Immature natural killer cell (primary cell): Measurements from ENCODE around the gene DMTF1. TPM values are rescaled to one million over a fixed set of nuclear protein-coding genes. Genes with fewer than 3 reads are reported as not detected.

Experiments used
- DNase-seq, 3 donors: peaks; one replicate each; pipeline ENCODE4 v3.0.0; 2022; ENCODE audit warnings: mixed read lengths in 1 of 3
- H3K27ac Mint-ChIP-seq, 6 donors: one replicate each; pipeline ENCODE4 v1.8.0; 2020; ENCODE audit warnings: mixed read lengths in 6 of 6, mild to moderate bottlenecking in 5 of 6, inconsistent platforms in 4 of 6, moderate library complexity in 3 of 6
- H3K27me3 Mint-ChIP-seq, 3 donors: one replicate each; pipeline ENCODE4 v1.8.0; 2020 to 2021; ENCODE audit warnings: low read depth in 3 of 3, mild to moderate bottlenecking in 3 of 3, mixed read lengths in 3 of 3, moderate library complexity in 3 of 3, inconsistent platforms in 1 of 3
- H3K36me3 Mint-ChIP-seq, 3 donors: one replicate each; pipeline ENCODE4 v1.8.0; 2020; ENCODE audit warnings: mixed read lengths in 3 of 3, inconsistent platforms in 2 of 3, mild to moderate bottlenecking in 2 of 3
- H3K4me1 Mint-ChIP-seq, 2 donors: one replicate each; pipeline ENCODE4 v1.8.0; 2020; ENCODE audit warnings: inconsistent platforms in 2 of 2, mild to moderate bottlenecking in 2 of 2, mixed read lengths in 2 of 2, moderate library complexity in 1 of 2
- H3K4me3 Mint-ChIP-seq, 5 donors: one replicate each; pipeline ENCODE4 v1.8.0; 2020; ENCODE audit warnings: mild to moderate bottlenecking in 5 of 5, mixed read lengths in 5 of 5, inconsistent platforms in 3 of 5, moderate library complexity in 3 of 5
- H3K9me3 Mint-ChIP-seq, 6 donors: one replicate each; pipeline ENCODE4 v1.8.0; 2020; ENCODE audit warnings: mild to moderate bottlenecking in 6 of 6, mixed read lengths in 6 of 6, inconsistent platforms in 4 of 6, moderate library complexity in 3 of 6
- polyA plus RNA-seq, 3 donors: library from polyadenylated mRNA; unstranded; fragments of 300-500 nt; fragmentation: Illumina TruSeq; gene quantifications; one replicate each; pipeline ENCODE4 v1.2.3, GENCODE V29; 2021

DMTF1 gene
- polyA plus RNA-seq, 3 donors from 2014 or later = 2.8 to 21.7 (median 11.7) TPM

DNA sequence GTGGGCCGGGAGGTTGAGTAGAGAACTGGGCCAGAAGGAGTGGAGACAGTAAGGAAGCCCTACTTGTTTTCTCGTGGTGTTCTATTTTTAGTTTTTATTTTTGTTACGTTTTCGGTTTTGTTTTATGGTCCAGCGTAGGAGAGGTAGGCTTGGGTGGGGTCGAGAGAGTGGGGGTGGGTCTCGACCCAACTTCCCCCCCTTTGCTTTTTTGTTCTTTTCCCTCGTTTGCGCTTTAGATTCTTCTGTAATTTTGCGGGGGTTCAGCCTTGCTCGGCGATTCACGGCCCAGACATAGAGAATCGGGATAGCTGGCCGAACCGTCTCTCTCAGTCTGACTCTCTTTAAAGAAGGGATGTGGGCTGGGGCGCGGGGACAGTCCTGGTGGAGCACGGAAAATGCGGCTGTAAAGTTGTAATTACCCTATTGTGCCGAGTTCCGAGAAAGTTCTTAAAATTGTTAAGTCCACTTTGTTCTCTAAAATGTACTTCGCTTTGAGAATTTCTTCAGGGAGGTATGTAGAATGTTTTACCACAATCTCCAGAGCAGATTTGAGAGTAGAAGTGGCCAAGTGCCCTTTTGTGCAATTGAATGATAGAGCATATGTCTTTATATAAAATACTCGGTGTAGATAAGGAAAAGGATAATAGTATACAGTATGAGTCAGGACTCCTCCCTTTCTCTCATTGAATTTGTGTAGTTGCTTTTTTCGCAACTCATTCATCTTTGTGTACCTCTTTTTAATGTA is 816 bp downstream of the DMTF1 start:
- Mint-ChIP-seq H3K4me1 (peaks cover 55 to 63% of the 10 kb centered on the region in 2 donors), H3K36me3 (peaks cover 0 to 4% (median 0%) of the 10 kb centered on the region in 3 donors), H3K4me3 (peak overlapping the region; percentile 95 to 99 (median 97)), H3K27me3 (peaks cover 6 to 18% (median 17%) of the 10 kb centered on the region in 3 donors), H3K9me3 (no peaks in the 10 kb centered on the region), H3K27ac (peak overlapping the region; percentile 97 to 99 (median 98))
- peak in 1 of 3 donors; percentile 47 for DNase-seq

DNA sequence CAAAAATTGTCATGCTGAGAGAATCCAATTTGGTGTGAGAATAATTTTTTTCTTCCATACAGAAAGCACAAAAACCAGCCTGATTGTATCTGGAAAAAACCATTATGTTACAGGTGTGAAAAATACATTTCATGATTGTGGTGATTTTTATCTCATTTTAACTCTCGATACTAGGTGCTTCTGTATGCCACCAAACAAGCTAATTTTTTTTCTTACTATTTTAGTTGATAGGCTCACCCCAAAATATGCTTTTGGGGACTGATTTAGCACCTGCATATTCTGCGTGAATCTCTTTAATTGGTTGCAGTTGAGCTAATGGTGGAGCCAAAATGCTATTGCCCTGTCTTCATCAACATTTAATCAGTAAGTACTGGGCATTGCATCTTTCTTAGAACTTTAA is 1.9 kb downstream of the DMTF1 start:
- H3K9me3 Mint-ChIP-seq = no peaks in the 10 kb centered on the region
- peaks cover 60 to 71% of the 10 kb centered on the region in 2 donors for H3K4me1 Mint-ChIP-seq
- H3K36me3 Mint-ChIP-seq = peaks cover 0 to 4% (median 0%) of the 10 kb centered on the region in 3 donors
- no peak for DNase-seq
- peak overlapping the region; percentile 95 to 99 (median 97) for H3K4me3 Mint-ChIP-seq
- peaks cover 6 to 17% (median 17%) of the 10 kb centered on the region in 3 donors for H3K27me3 Mint-ChIP-seq
- H3K27ac Mint-ChIP-seq = peak overlapping the region in 4 of 6 donors; percentile 39 to 97 (median 50)

DNA sequence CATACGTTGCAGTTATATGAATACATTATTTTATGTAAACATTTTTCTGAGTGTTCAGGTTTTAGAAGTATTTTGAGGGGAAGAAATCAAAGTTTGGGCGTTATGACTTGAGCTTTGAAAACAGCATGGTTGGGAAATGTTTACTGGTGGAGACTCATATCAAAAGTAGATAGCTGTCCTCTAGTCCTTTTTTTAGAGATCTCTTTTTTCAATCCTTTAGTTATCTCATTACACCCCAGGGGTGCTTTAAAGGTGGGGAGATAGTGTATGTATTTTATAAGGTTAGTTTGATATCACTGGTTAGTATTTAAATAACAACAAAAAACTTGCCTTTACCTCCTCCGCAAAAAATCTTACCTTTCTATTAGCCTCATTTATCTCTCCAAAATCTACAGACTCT is 2.3 kb downstream of the DMTF1 start:
- peaks cover 62 to 75% of the 10 kb centered on the region in 2 donors for H3K4me1 Mint-ChIP-seq
- peaks cover 0 to 4% (median 0%) of the 10 kb centered on the region in 3 donors for H3K36me3 Mint-ChIP-seq
- H3K4me3 Mint-ChIP-seq = peak overlapping the region; percentile 95 to 99 (median 97)
- H3K9me3 Mint-ChIP-seq = no peaks in the 10 kb centered on the region
- H3K27ac Mint-ChIP-seq = peak overlapping the region; percentile 6 to 97 (median 28)
- H3K27me3 Mint-ChIP-seq = peaks cover 6 to 17% (median 17%) of the 10 kb centered on the region in 3 donors
- DNase-seq = no peak

DNA sequence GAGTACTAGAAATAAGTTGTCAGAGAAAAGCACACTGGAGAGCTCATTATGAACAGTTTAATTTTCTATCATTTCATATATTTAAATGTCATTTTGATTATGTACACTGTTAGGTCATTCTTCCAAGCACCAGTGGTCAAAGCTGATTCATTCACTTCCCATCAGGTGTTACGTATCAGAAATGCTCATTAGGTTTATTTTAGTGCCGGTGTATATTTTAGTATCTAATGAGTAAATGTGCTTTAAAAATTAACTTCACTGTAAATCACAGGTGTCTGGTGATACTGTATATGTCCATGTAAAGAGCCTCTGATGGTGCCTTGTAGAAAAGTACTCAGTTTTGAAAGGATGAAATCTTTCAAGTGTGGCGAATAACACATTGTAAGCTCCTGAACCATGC is 3.5 kb downstream of the DMTF1 start:
- H3K4me3 Mint-ChIP-seq = peak overlapping the region in 3 of 5 donors; percentile 18 to 49 (median 41)
- H3K27ac Mint-ChIP-seq = peak overlapping the region in 4 of 6 donors; percentile 9 to 56 (median 26)
- peaks cover 71 to 87% of the 10 kb centered on the region in 2 donors for H3K4me1 Mint-ChIP-seq
- H3K36me3 Mint-ChIP-seq = peaks cover 0 to 4% (median 0%) of the 10 kb centered on the region in 3 donors
- peaks cover 6 to 17% (median 17%) of the 10 kb centered on the region in 3 donors for H3K27me3 Mint-ChIP-seq
- H3K9me3 Mint-ChIP-seq = no peaks in the 10 kb centered on the region
- no peak for DNase-seq

DNA sequence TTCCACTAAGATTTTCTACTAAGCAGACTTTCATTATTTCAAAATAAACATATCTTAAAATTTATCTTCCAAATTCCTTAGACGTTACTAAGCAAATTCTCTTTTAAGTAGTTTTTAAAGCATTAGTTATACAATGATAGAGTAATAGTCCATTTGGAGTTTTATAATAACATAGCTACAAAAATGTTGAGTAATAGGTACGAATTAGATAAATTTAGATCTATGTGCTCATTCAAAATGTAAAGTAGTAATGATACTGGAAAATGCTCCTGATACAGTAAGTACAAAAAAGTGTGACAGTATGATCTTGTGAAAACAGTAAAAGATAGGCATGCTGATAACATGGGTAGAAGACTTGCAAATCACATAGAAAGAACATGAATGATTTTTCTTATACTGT is 4.5 kb downstream of the DMTF1 start:
- H3K36me3 Mint-ChIP-seq = peaks cover 0 to 4% (median 0%) of the 10 kb centered on the region in 3 donors
- peak overlapping the region in 3 of 6 donors; percentile 8 to 76 (median 20) for H3K27ac Mint-ChIP-seq
- DNase-seq = no peak
- H3K4me3 Mint-ChIP-seq = peak overlapping the region in 2 of 5 donors; percentile 15 to 33
- no peaks in the 10 kb centered on the region for H3K9me3 Mint-ChIP-seq
- H3K4me1 Mint-ChIP-seq = peaks cover 72 to 91% of the 10 kb centered on the region in 2 donors
- peaks cover 5 to 16% (median 12%) of the 10 kb centered on the region in 3 donors for H3K27me3 Mint-ChIP-seq

DNA sequence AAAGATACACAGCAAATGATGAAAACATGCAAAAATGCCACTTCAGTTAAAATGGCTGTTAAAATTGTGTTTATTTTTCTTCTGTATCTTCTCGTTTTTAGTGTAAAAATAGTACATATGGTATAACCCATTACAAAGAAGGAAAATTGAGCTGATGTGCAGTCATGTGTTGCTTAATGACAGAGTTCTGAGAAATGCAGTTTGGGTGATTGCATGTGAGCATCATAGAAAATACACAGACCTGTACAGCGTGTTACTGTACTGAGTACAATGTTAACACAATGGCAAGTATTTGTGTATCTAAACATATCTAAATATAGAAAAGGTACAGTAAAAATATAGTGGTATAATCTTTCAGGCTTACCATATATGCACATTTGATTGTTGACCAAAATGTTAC is 7.3 kb downstream of the DMTF1 start:
- no peaks in the 10 kb centered on the region for H3K9me3 Mint-ChIP-seq
- H3K36me3 Mint-ChIP-seq = peaks cover 0 to 10% (median 4%) of the 10 kb centered on the region in 3 donors
- peaks cover 59 to 85% of the 10 kb centered on the region in 2 donors for H3K4me1 Mint-ChIP-seq
- peak overlapping the region in 4 of 6 donors; percentile 18 to 31 (median 28) for H3K27ac Mint-ChIP-seq
- H3K4me3 Mint-ChIP-seq = no peak overlapping the region
- no peaks in the 10 kb centered on the region for H3K27me3 Mint-ChIP-seq
- DNase-seq = no peak

DNA sequence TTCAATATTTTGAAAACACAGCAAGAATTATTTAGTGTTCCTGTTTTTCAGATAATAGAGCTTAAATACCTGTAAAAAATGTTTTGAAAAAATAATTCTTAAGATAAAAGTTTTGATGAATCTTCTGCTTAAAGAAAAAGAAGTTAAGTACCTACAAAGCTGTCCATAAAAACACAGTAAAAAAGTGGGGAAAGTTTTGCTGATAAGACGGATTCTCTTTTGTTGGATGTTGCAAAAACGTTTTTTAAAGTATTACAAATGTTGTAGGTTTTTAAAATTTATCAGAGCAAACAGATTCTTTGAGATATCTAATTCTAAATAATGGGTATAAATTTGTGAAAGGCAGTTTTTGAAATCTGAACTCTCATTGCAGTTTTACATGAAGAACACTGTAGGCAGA is 12.2 kb downstream of the DMTF1 start:
- H3K27me3 Mint-ChIP-seq = no peaks in the 10 kb centered on the region
- peak overlapping the region in 2 of 6 donors; percentile 9 to 43 for H3K27ac Mint-ChIP-seq
- H3K36me3 Mint-ChIP-seq = peaks cover 14 to 38% (median 24%) of the 10 kb centered on the region in 3 donors
- DNase-seq = no peak
- H3K4me3 Mint-ChIP-seq = no peak overlapping the region
- peaks cover 24 to 56% of the 10 kb centered on the region in 2 donors for H3K4me1 Mint-ChIP-seq
- no peaks in the 10 kb centered on the region for H3K9me3 Mint-ChIP-seq

DNA sequence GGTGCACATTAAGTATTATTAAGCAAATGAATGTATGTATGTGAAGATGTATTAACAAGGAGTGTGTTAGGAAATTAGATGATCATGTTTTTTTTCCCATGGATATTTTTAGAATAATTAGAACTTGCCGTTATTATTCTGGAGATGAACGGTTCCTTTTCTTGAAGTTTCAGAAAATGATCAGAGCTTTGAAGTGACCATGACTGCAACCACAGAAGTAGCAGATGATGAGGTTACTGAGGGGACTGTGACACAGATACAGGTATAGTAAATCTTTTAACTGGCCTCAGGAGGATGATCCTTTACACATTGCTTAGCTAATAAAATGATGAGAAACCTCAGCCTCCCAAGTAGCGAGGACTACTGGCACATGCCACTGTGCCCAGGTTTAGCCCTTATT is 18.6 kb downstream of the DMTF1 start:
- no peak for DNase-seq
- Mint-ChIP-seq H3K9me3 (no peaks in the 10 kb centered on the region), H3K27ac (peak overlapping the region in 3 of 6 donors; percentile 37 to 53 (median 46)), H3K36me3 (peaks cover 32 to 56% (median 42%) of the 10 kb centered on the region in 3 donors), H3K27me3 (peaks cover 0 to 2% (median 0%) of the 10 kb centered on the region in 3 donors), H3K4me1 (peaks cover 4 to 30% of the 10 kb centered on the region in 2 donors), H3K4me3 (no peak overlapping the region)

DNA sequence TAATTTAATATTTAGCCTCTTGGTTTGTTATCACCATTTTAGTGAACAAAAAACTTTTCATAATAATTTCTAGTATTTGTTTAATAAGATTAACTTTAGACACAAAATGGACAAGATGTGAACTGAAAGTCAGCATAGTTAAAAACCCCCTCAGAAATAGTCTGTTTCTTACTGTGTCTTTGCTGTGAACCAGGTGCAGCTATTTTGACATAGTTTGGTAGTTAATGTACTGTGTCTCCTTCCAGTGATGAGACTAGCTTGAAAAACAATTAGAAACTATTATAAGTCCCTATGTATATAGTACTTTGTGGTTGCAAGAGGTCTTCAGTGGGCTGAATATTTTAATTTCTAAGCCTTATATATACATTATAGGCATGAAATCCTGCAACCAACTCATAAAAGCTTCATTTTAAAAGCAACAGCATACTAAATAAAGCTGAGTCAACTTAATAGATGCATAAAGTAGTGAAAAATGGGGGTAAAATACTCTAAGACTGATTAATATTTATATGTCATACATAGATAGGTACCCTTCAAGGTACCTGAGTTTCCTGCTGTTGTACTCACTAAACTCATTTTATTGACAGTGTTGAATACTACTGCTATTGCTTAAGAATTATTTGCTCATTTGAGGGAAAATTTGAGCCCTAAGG is 19.2 kb downstream of the DMTF1 start:
- DNase-seq = no peak
- Mint-ChIP-seq H3K4me1 (peaks cover 6 to 32% of the 10 kb centered on the region in 2 donors), H3K4me3 (no peak overlapping the region), H3K27ac (peak overlapping the region in 1 of 6 donors; percentile 14), H3K36me3 (peaks cover 32 to 55% (median 42%) of the 10 kb centered on the region in 3 donors), H3K9me3 (no peaks in the 10 kb centered on the region), H3K27me3 (peaks cover 0 to 2% (median 0%) of the 10 kb centered on the region in 3 donors)

DNA sequence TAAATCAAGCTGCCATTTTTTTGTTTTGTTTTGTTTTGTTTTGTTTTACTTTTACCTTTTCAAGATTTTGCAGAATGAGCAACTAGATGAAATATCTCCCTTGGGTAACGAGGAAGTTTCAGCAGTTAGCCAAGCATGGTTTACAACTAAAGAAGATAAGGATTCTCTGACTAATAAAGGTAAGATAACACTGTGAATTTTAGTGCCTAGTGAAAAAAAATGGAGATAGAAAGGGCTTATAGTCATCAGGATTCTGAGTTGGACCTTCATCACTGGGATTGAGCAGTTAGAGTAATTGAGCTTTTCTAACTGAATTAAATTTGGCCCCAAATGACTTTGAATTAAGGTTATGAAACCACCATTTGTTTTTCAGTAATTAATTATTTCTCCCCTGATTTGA is 21.2 kb downstream of the DMTF1 start:
- Mint-ChIP-seq H3K27me3 (peaks cover 0 to 2% (median 0%) of the 10 kb centered on the region in 3 donors), H3K9me3 (no peaks in the 10 kb centered on the region), H3K4me1 (peaks cover 17 to 51% of the 10 kb centered on the region in 2 donors), H3K27ac (peak overlapping the region in 4 of 6 donors; percentile 22 to 70 (median 59)), H3K4me3 (no peak overlapping the region), H3K36me3 (peaks cover 24 to 53% (median 42%) of the 10 kb centered on the region in 3 donors)
- DNase-seq = no peak

DNA sequence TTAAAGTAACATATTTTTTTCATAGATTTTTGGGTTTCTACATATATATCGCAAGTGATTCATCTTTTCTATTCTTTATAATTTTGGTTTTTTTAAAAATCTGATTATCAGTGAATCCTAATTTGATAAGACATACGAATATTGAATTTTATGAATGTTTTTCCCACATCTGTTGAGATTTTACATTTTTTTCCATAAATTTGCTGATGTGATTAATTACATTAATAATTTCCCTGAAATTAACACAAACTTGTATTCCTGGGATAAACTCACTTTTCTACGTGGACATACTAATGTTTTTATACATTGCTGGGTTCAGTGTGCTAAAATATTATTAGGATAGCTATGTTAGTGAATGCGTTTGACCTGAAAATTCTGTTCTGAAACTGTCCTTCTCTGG is 26.1 kb downstream of the DMTF1 start:
- peaks cover 19 to 43% of the 10 kb centered on the region in 2 donors for H3K4me1 Mint-ChIP-seq
- no peak for DNase-seq
- H3K27ac Mint-ChIP-seq = peak overlapping the region in 1 of 6 donors; percentile 72
- no peaks in the 10 kb centered on the region for H3K27me3 Mint-ChIP-seq
- H3K36me3 Mint-ChIP-seq = peaks cover 10 to 53% (median 25%) of the 10 kb centered on the region in 3 donors
- no peak overlapping the region for H3K4me3 Mint-ChIP-seq
- no peaks in the 10 kb centered on the region for H3K9me3 Mint-ChIP-seq

DNA sequence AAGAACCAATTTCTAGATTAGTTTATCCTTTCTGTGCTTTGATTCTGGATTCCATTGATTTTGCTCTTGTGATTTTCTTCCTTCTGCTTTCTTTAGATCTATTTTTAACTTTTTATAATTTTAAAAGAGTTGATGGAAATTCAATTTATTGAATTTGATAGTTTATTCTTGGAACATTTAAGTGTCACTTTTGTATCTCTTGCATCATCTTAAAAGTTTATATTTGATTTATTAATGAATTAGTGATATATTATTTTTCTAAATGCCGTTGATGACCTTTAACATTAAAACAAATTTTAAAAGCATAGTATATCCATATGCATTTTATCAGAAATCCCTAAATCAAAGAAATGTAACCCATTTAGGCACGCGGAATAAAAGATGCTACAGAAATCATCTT is 26.9 kb downstream of the DMTF1 start:
- Mint-ChIP-seq H3K27ac (peak overlapping the region in 1 of 6 donors; percentile 23), H3K36me3 (peaks cover 13 to 56% (median 25%) of the 10 kb centered on the region in 3 donors), H3K4me3 (no peak overlapping the region), H3K9me3 (no peaks in the 10 kb centered on the region), H3K27me3 (no peaks in the 10 kb centered on the region), H3K4me1 (peaks cover 18 to 42% of the 10 kb centered on the region in 2 donors)
- no peak for DNase-seq

DNA sequence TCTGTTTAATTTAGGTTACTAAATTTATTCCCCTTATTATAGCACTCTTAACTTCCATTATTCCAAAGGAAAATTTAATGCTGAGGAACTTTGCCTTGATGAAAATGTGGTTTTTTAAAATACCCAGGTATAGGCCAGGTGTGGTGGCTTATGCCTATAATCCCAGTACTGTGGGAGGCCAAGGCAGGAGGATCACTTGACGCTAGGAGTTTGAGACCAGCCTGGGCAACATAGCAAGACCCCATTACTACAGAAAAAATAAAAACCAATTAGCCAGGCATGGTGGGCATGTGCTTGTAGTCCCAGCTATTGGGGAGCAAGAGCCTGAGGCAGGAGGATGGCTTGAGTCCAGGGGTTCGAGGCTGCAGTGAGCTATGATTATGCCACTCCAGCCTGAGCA is 34.9 kb downstream of the DMTF1 start:
- Mint-ChIP-seq H3K4me1 (peaks cover 5 to 27% of the 10 kb centered on the region in 2 donors), H3K9me3 (no peaks in the 10 kb centered on the region), H3K36me3 (peaks cover 16 to 62% (median 31%) of the 10 kb centered on the region in 3 donors), H3K27me3 (peaks cover 0 to 2% (median 0%) of the 10 kb centered on the region in 3 donors), H3K27ac (no peak overlapping the region), H3K4me3 (no peak overlapping the region)
- no peak for DNase-seq

DNA sequence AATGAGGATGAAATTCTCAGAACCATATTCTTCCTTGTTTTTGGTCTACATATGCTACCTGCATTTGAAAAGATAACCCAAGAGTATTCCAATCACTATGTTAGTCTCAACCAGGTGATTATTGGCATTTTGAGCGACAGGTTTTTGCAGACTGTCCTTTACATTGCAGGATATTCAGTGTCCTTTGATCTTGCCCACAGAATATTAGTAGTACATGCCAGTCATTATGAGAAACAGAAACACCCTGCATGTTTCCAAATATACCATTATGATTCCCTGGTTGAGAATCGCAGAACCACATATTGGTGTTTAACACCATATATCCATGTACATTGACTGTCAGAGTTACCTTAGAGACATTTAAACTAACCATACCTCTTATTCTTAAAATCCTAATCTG is 36.7 kb downstream of the DMTF1 start:
- no peak overlapping the region for H3K4me3 Mint-ChIP-seq
- peaks cover 18 to 59% (median 32%) of the 10 kb centered on the region in 3 donors for H3K36me3 Mint-ChIP-seq
- peaks cover 4 to 32% of the 10 kb centered on the region in 2 donors for H3K4me1 Mint-ChIP-seq
- no peak for DNase-seq
- H3K27ac Mint-ChIP-seq = peak overlapping the region in 1 of 6 donors; percentile 20
- no peaks in the 10 kb centered on the region for H3K9me3 Mint-ChIP-seq
- peaks cover 0 to 2% (median 2%) of the 10 kb centered on the region in 3 donors for H3K27me3 Mint-ChIP-seq
